ENCODE measurements around the gene SYF2. TPM values are rescaled to one million over a fixed set of nuclear protein-coding genes. Genes with fewer than 3 reads are reported as not detected.

Gene SYF2
- total RNA-seq, 4 donors from 2014 or later: 2.8 to 63.1 (median 36.6) TPM

GRCh38 chr1:25208092-25208491, 24.2 kb downstream of the SYF2 start:
- in situ Hi-C loops (cut with MboI; ENCODE audit: low pct_ligation_motif_present in 1 of 4, low pct_unique_long_range_greater_than_20kb in 1 of 4, low sequenced_read_pairs in 3 of 4): loop anchor here (5.0 to 25.0 kb wide), 4 partner anchors 91 to 546 kb away; no protein-coding TSS in a partner anchor

GRCh38 chr1:25206201-25206600, 26.1 kb downstream of the SYF2 start:
- Histone ChIP-seq H3K9me3 (no peaks in the 10 kb centered on the region), H3K36me3 (no peaks in the 10 kb centered on the region), H3K4me3 (no peak overlapping the region), H3K27me3 (peaks cover 3% of the 10 kb centered on the region), H3K27ac (no peak overlapping the region), H3K4me1 (peaks cover 0 to 27% (median 10%) of the 10 kb centered on the region in 4 donors)
- intact Hi-C loops (cut with DNase I; ENCODE audit: low total_unique reads): loop anchor here (5.0 kb wide), 1 partner anchor 359 kb away; no protein-coding TSS in a partner anchor
- in situ Hi-C loops (cut with MboI; ENCODE audit: low pct_ligation_motif_present in 1 of 4, low pct_unique_long_range_greater_than_20kb in 1 of 4, low sequenced_read_pairs in 3 of 4): loop anchor here (5.0 to 25.0 kb wide), 4 partner anchors 89 to 544 kb away; no protein-coding TSS in a partner anchor
- DNase-seq: no peak
- 86 to 88% methylated on average over 1 to 5 of the region's 5 CpGs for WGBS, 2 donors (ENCODE audit: low coverage in 1 of 2)
- TF ChIP-seq POLR2AphosphoS5 (IDR thresholded peaks at IDR 0.05): no peak
- no peak for TF ChIP-seq EP300 (IDR thresholded peaks at IDR 0.05; ENCODE audit: low read depth)
- no peak for TF ChIP-seq POLR2A (IDR thresholded peaks at IDR 0.05)
- no peak for TF ChIP-seq CTCF (IDR thresholded peaks at IDR 0.05)

More at GRCh38 chr1:25208092-25208491, 24.2 kb downstream of the SYF2 start:
- H3K27me3 ChIP-seq: peaks cover 3% of the 10 kb centered on the region
- H3K4me3 ChIP-seq: no peak overlapping the region
- no peak for DNase-seq
- no peaks in the 10 kb centered on the region for H3K36me3 ChIP-seq
- TF ChIP-seq POLR2AphosphoS5 (IDR thresholded peaks at IDR 0.05) (no peak), EP300 (IDR thresholded peaks at IDR 0.05; ENCODE audit: low read depth) (no peak), CTCF (IDR thresholded peaks at IDR 0.05) (no peak), POLR2A (IDR thresholded peaks at IDR 0.05) (no peak)
- intact Hi-C loops (cut with DNase I; ENCODE audit: low total_unique reads): loop anchor here (5.0 kb wide), 1 partner anchor 361 kb away; no protein-coding TSS in a partner anchor
- no peaks in the 10 kb centered on the region for H3K9me3 ChIP-seq
- WGBS, 2 donors (ENCODE audit: low coverage in 1 of 2): 50 to 59% methylated on average over 1 of the region's 1 CpG
- peaks cover 0 to 27% (median 10%) of the 10 kb centered on the region in 4 donors for H3K4me1 ChIP-seq
- peak overlapping the region; percentile 66 to 80 (median 70) for H3K27ac ChIP-seq

GRCh38 chr1:25205786-25206185, 26.5 kb downstream of the SYF2 start:
- Histone ChIP-seq H3K4me3 (no peak overlapping the region), H3K9me3 (no peaks in the 10 kb centered on the region), H3K27ac (no peak overlapping the region), H3K36me3 (no peaks in the 10 kb centered on the region), H3K27me3 (peaks cover 3% of the 10 kb centered on the region), H3K4me1 (peaks cover 0 to 27% (median 10%) of the 10 kb centered on the region in 4 donors)
- 67 to 86% methylated on average over 2 to 5 of the region's 5 CpGs for WGBS, 2 donors (ENCODE audit: low coverage in 1 of 2)
- intact Hi-C loops (cut with DNase I; ENCODE audit: low total_unique reads): loop anchor here (5.0 kb wide), 1 partner anchor 358 kb away; no protein-coding TSS in a partner anchor
- TF ChIP-seq POLR2AphosphoS5 (IDR thresholded peaks at IDR 0.05) (no peak), POLR2A (IDR thresholded peaks at IDR 0.05) (no peak), EP300 (IDR thresholded peaks at IDR 0.05; ENCODE audit: low read depth) (no peak), CTCF (IDR thresholded peaks at IDR 0.05) (no peak)
- in situ Hi-C loops (cut with MboI; ENCODE audit: low pct_ligation_motif_present in 1 of 4, low pct_unique_long_range_greater_than_20kb in 1 of 4, low sequenced_read_pairs in 3 of 4): loop anchor here (5.0 to 25.0 kb wide), 4 partner anchors 88 to 543 kb away; no protein-coding TSS in a partner anchor
- DNase-seq: no peak

- Histone ChIP-seq H3K4me1 (peaks cover 0 to 27% (median 10%) of the 10 kb centered on the region in 4 donors), H3K27me3 (no peaks in the 10 kb centered on the region), H3K27ac (no peak overlapping the region), H3K9me3 (no peaks in the 10 kb centered on the region), H3K4me3 (no peak overlapping the region), H3K36me3 (no peaks in the 10 kb centered on the region)
- in situ Hi-C loops (cut with MboI; ENCODE audit: low pct_ligation_motif_present in 1 of 4, low pct_unique_long_range_greater_than_20kb in 1 of 4, low sequenced_read_pairs in 3 of 4) (loop anchor here (5.0 to 25.0 kb wide), 4 partner anchors 88 to 543 kb away; no protein-coding TSS in a partner anchor), intact Hi-C loops (cut with DNase I; ENCODE audit: low total_unique reads) (loop anchor here (5.0 kb wide), 1 partner anchor 358 kb away; no protein-coding TSS in a partner anchor)
- no peak for DNase-seq
- TF ChIP-seq POLR2AphosphoS5 (IDR thresholded peaks at IDR 0.05): no peak
- no peak for TF ChIP-seq EP300 (IDR thresholded peaks at IDR 0.05; ENCODE audit: low read depth)
- peak; percentile 76 to 88 (median 80) for TF ChIP-seq CTCF (IDR thresholded peaks at IDR 0.05)
- no peak for TF ChIP-seq POLR2A (IDR thresholded peaks at IDR 0.05)
- WGBS, 2 donors (ENCODE audit: low coverage in 1 of 2): 58 to 63% methylated on average over 6 to 9 of the region's 9 CpGs
Observed at GRCh38 chr1:25204797-25205480, 27.4 kb downstream of the SYF2 start.

All from transverse colon (tissue), 4 donors.